ENCODE data around the gene CALCOCO1.
"Not testable (repeated sequence)": the region's sequence is repeated elsewhere in the genome, so short reads cannot be mapped to it uniquely, and the experiment has no call there.

The CALCOCO1 gene

GRCh38 chr12:53696285-53696654 lies 31.0 kb downstream of the CALCOCO1 start:
- no peak for DNase-seq

GRCh38 chr12:53695152-53696145 lies 31.8 kb downstream of the CALCOCO1 start:
- DNase-seq = no peak

GRCh38 chr12:53694756-53695151 lies 32.5 kb downstream of the CALCOCO1 start:
- no peak for DNase-seq

GRCh38 chr12:53688134-53688533 lies 39.1 kb downstream of the CALCOCO1 start:
- no peak for DNase-seq

- DNase-seq = no peak
Observed at GRCh38 chr12:53686436-53686835, 40.8 kb downstream of the CALCOCO1 start.

GRCh38 chr12:53684654-53685220 lies 42.5 kb downstream of the CALCOCO1 start:
- DNase-seq = no peak

- no peak for DNase-seq
Observed at GRCh38 chr12:53683983-53684382, 43.3 kb downstream of the CALCOCO1 start.

- no peak for DNase-seq
Observed at GRCh38 chr12:53683494-53683893, 43.8 kb downstream of the CALCOCO1 start.

- DNase-seq = not testable (repeated sequence)
Observed at GRCh38 chr12:53680061-53680460, 47.2 kb downstream of the CALCOCO1 start.

- no peak for DNase-seq
Observed at GRCh38 chr12:53677800-53678148, 49.5 kb downstream of the CALCOCO1 start.

GRCh38 chr12:53677016-53677799 lies 50.0 kb downstream of the CALCOCO1 start:
- DNase-seq = peak in 1 of 2 donors; percentile 44

- no peak for DNase-seq
Observed at GRCh38 chr12:53676656-53677015, 50.6 kb downstream of the CALCOCO1 start.

- peak; percentile 89 to 98 for DNase-seq
Observed at GRCh38 chr12:53675701-53676607, 51.3 kb downstream of the CALCOCO1 start, which contains the start of gene ATP5MC2. Gene ATP5MC2 (minus strand): TSS chr12:53676083. CDS start chr12:53672614, 3,469 bp downstream.

GRCh38 chr12:53674977-53675700 lies 52.1 kb downstream of the CALCOCO1 start:
- no peak for DNase-seq

- DNase-seq = no peak
Observed at GRCh38 chr12:53670971-53671370, 56.3 kb downstream of the CALCOCO1 start.

GRCh38 chr12:53670308-53670707 lies 56.9 kb downstream of the CALCOCO1 start:
- DNase-seq = no peak

GRCh38 chr12:53667080-53667479 lies 60.2 kb downstream of the CALCOCO1 start:
- DNase-seq = no peak

GRCh38 chr12:53664936-53665335 lies 62.3 kb downstream of the CALCOCO1 start:
- DNase-seq = no peak

- no peak for DNase-seq
Observed at GRCh38 chr12:53664191-53664590, 63.1 kb downstream of the CALCOCO1 start.

- DNase-seq = no peak
Observed at GRCh38 chr12:53660041-53660440, 67.2 kb downstream of the CALCOCO1 start.

- no peak for DNase-seq
Observed at GRCh38 chr12:53659571-53659981, 67.7 kb downstream of the CALCOCO1 start.
